Cardiac muscle cell (in vitro differentiated cells and primary cell): ENCODE measurements around the gene WNT10A. TPM values are rescaled to one million over a fixed set of nuclear protein-coding genes. Genes with fewer than 3 reads are reported as not detected.

Source experiments
- DNase-seq, 2 donors: peaks; one replicate each; pipeline versions ENCODE4 v3.0.0 to v3.0.0-alpha.2; 2010 to 2017; ENCODE audit warnings: low read depth in 1 of 2, low spot score in 1 of 2
- H3K27ac ChIP-seq: fragments of 200-600 bp; sonication (generic); 2 replicates; pipeline ENCODE4 v1.5.1; 2016
- H3K27me3 ChIP-seq: fragments of 200-600 bp; sonication (generic); 2 replicates; pipeline ENCODE4 v1.6.0; 2016; ENCODE audit warnings: control low read depth
- H3K36me3 ChIP-seq: fragments of 200-600 bp; sonication (generic); 2 replicates; pipeline ENCODE4 v1.5.1; 2016; ENCODE audit warnings: control low read depth
- H3K4me1 ChIP-seq: fragments of 200-600 bp; sonication (generic); 2 replicates; pipeline ENCODE4 v1.8.1; 2017; ENCODE audit warnings: low read depth, mild to moderate bottlenecking, mixed run types
- H3K4me3 ChIP-seq: fragments of 200-600 bp; sonication (generic); 2 replicates; pipeline ENCODE4 v1.5.1; 2016; ENCODE audit warnings: mild to moderate bottlenecking
- H3K9me3 ChIP-seq: fragments of 200-600 bp; sonication (generic); 2 replicates; pipeline ENCODE4 v1.5.1; 2017; ENCODE audit warnings: low read depth, mild to moderate bottlenecking, control low read depth
- CTCF ChIP-seq: IDR thresholded peaks from 2 replicates; pipeline ENCODE4 v1.5.1; 2012; ENCODE audit warnings: low read depth, mild to moderate bottlenecking, low read length
- polyA plus RNA-seq: library from polyadenylated mRNA; unstranded; fragments of >200 nt; fragmentation: Nextera tagmentation; extraction: Ambion mirVana; gene quantifications from 2 replicates; pipeline ENCODE4 v1.2.1, GENCODE V29; 2016
- total RNA-seq: library from RNA; depleted of rRNA; stranded (reverse); fragments of >200 nt; gene quantifications from 2 replicates; pipeline ENCODE4 v1.2.3, GENCODE V29; 2016

The WNT10A gene
- total and polyA plus RNA-seq, 2 experiments from 2014 or later = not detected

- TF ChIP-seq CTCF = peak; percentile 98
- H3K9me3 ChIP-seq = no peaks in the 10 kb centered on the region
- no peak overlapping the region for H3K4me3 ChIP-seq
- no peak overlapping the region for H3K27ac ChIP-seq
- peak; percentile 69 to 79 for DNase-seq
- peaks cover 100% of the 10 kb centered on the region for H3K27me3 ChIP-seq
- H3K36me3 ChIP-seq = no peaks in the 10 kb centered on the region
- peaks cover 4% of the 10 kb centered on the region for H3K4me1 ChIP-seq
Observed at GRCh38 chr2:218876562-218877219, 4.0 kb upstream of the WNT10A start.

- no peak overlapping the region for H3K27ac ChIP-seq
- H3K9me3 ChIP-seq = no peaks in the 10 kb centered on the region
- peaks cover 100% of the 10 kb centered on the region for H3K27me3 ChIP-seq
- no peak for TF ChIP-seq CTCF
- no peak overlapping the region for H3K4me3 ChIP-seq
- H3K4me1 ChIP-seq = peaks cover 4% of the 10 kb centered on the region
- no peak for DNase-seq
- no peaks in the 10 kb centered on the region for H3K36me3 ChIP-seq
Observed at GRCh38 chr2:218877331-218877730, 3.3 kb upstream of the WNT10A start.

GRCh38 chr2:218877891-218878290 is 2.8 kb upstream of the WNT10A start:
- Histone ChIP-seq H3K4me1 (peaks cover 4% of the 10 kb centered on the region), H3K4me3 (no peak overlapping the region), H3K27ac (no peak overlapping the region), H3K36me3 (no peaks in the 10 kb centered on the region), H3K9me3 (no peaks in the 10 kb centered on the region), H3K27me3 (peaks cover 100% of the 10 kb centered on the region)
- DNase-seq = no peak
- TF ChIP-seq CTCF = no peak

- H3K27ac ChIP-seq = no peak overlapping the region
- H3K36me3 ChIP-seq = no peaks in the 10 kb centered on the region
- no peak for DNase-seq
- no peaks in the 10 kb centered on the region for H3K9me3 ChIP-seq
- TF ChIP-seq CTCF = no peak
- H3K27me3 ChIP-seq = peaks cover 100% of the 10 kb centered on the region
- no peak overlapping the region for H3K4me3 ChIP-seq
- H3K4me1 ChIP-seq = peaks cover 4% of the 10 kb centered on the region
Observed at GRCh38 chr2:218878486-218878885, 2.2 kb upstream of the WNT10A start.

- no peak for TF ChIP-seq CTCF
- Histone ChIP-seq H3K36me3 (no peaks in the 10 kb centered on the region), H3K4me1 (peaks cover 4% of the 10 kb centered on the region), H3K27me3 (peaks cover 100% of the 10 kb centered on the region), H3K9me3 (no peaks in the 10 kb centered on the region), H3K4me3 (no peak overlapping the region), H3K27ac (no peak overlapping the region)
- no peak for DNase-seq
Observed at GRCh38 chr2:218878926-218879761, 1.5 kb upstream of the WNT10A start.
